Stimulated activated naive CD8-positive, alpha-beta T cell treated with anti-CD3 and anti-CD28 coated beads, Interleukin-15, amount 100 ng/mL, for 72 hours (primary cell): ENCODE measurements around the gene SPACA4.

Experiments
- ATAC-seq: fragments of 150-1000 bp; cut with Tn5 transposase; 2 replicates; pipeline ENCODE4 v1.10.0; 2021; ENCODE audit warnings: mild to moderate bottlenecking, moderate library complexity
- DNase-seq, 2 donors: peaks; one replicate each; pipeline ENCODE4 v3.0.0; 2021 to 2022
- H3K27ac Mint-ChIP-seq, 2 donors: one replicate each; pipeline ENCODE4 v1.8.0; 2022; ENCODE audit warnings: mild to moderate bottlenecking in 2 of 2, mixed read lengths in 2 of 2, moderate library complexity in 2 of 2
- H3K27me3 Mint-ChIP-seq: one replicate; pipeline ENCODE4 v1.8.0; 2022; ENCODE audit warnings: mixed read lengths
- H3K4me1 Mint-ChIP-seq: one replicate; pipeline ENCODE4 v1.8.0; 2022; ENCODE audit warnings: mild to moderate bottlenecking, mixed read lengths
- H3K4me3 Mint-ChIP-seq, 2 donors: one replicate each; pipeline ENCODE4 v1.8.0; 2022; ENCODE audit warnings: mild to moderate bottlenecking in 2 of 2, mixed read lengths in 2 of 2, moderate library complexity in 1 of 2
- H3K9me3 Mint-ChIP-seq, 2 donors: one replicate each; pipeline ENCODE4 v1.8.0; 2022; ENCODE audit warnings: mixed read lengths in 2 of 2

SPACA4 gene

GRCh38 chr19:48613024-48613851 lies 6.7 kb downstream of the SPACA4 start:
- Mint-ChIP-seq H3K27me3 (no peaks in the 10 kb centered on the region), H3K4me3 (no peak overlapping the region), H3K9me3 (no peaks in the 10 kb centered on the region), H3K27ac (peak overlapping the region; percentile 25 to 95), H3K4me1 (peaks cover 47% of the 10 kb centered on the region)
- ATAC-seq (peak; percentile 3), DNase-seq (no peak)

GRCh38 chr19:48613852-48614435 lies 7.4 kb downstream of the SPACA4 start:
- Mint-ChIP-seq H3K9me3 (no peaks in the 10 kb centered on the region), H3K27ac (peak overlapping the region; percentile 25 to 95), H3K4me1 (peaks cover 49% of the 10 kb centered on the region), H3K27me3 (no peaks in the 10 kb centered on the region), H3K4me3 (peak overlapping the region in 1 of 2 donors; percentile 6)
- DNase-seq (no peak), ATAC-seq (peak; percentile 0)

GRCh38 chr19:48614436-48615230 lies 8.1 kb downstream of the SPACA4 start, which contains the start of gene FAM83E:
Gene FAM83E, minus strand, starts transcription at chr19:48615076. Its CDS starts 1,704 bp downstream, at chr19:48613372.
- peak within 1 kb of the TSS in 1 of 2 donors; percentile 100 for H3K27ac Mint-ChIP-seq
- H3K27me3 Mint-ChIP-seq: no peaks in the 10 kb centered on the region
- H3K4me1 Mint-ChIP-seq: peaks cover 47% of the 10 kb centered on the region
- peak within 1 kb of the TSS in 1 of 2 donors; percentile 89 for H3K4me3 Mint-ChIP-seq
- no peak for DNase-seq
- no peaks in the 10 kb centered on the region for H3K9me3 Mint-ChIP-seq
- no peak for ATAC-seq

- ATAC-seq (no peak), DNase-seq (no peak)
- Mint-ChIP-seq H3K4me3 (peak overlapping the region in 1 of 2 donors; percentile 89), H3K27ac (peak overlapping the region in 1 of 2 donors; percentile 100), H3K9me3 (no peaks in the 10 kb centered on the region), H3K27me3 (no peaks in the 10 kb centered on the region), H3K4me1 (peaks cover 54% of the 10 kb centered on the region)
These were observed 8.9 kb downstream of the SPACA4 start for GRCh38 chr19:48615231-48616040.

GRCh38 chr19:48616041-48616436 lies 9.5 kb downstream of the SPACA4 start:
- H3K4me1 Mint-ChIP-seq: peaks cover 55% of the 10 kb centered on the region
- H3K4me3 Mint-ChIP-seq: peak overlapping the region; percentile 89 to 94
- H3K27ac Mint-ChIP-seq: peak overlapping the region; percentile 69 to 100
- H3K27me3 Mint-ChIP-seq: no peaks in the 10 kb centered on the region
- no peaks in the 10 kb centered on the region for H3K9me3 Mint-ChIP-seq
- ATAC-seq: no peak
- no peak for DNase-seq

- peaks cover 60% of the 10 kb centered on the region for H3K4me1 Mint-ChIP-seq
- H3K27ac Mint-ChIP-seq: peak overlapping the region; percentile 69 to 100
- no peaks in the 10 kb centered on the region for H3K27me3 Mint-ChIP-seq
- no peaks in the 10 kb centered on the region for H3K9me3 Mint-ChIP-seq
- H3K4me3 Mint-ChIP-seq: peak overlapping the region; percentile 89 to 94
- ATAC-seq (no peak), DNase-seq (no peak)
These were observed 10.0 kb downstream of the SPACA4 start for GRCh38 chr19:48616491-48617056.

- no peaks in the 10 kb centered on the region for H3K27me3 Mint-ChIP-seq
- no peaks in the 10 kb centered on the region for H3K9me3 Mint-ChIP-seq
- ATAC-seq (no peak), DNase-seq (no peak)
- H3K4me3 Mint-ChIP-seq: peak overlapping the region; percentile 89 to 94
- peaks cover 66% of the 10 kb centered on the region for H3K4me1 Mint-ChIP-seq
- peak overlapping the region; percentile 98 to 100 for H3K27ac Mint-ChIP-seq
These were observed 10.8 kb downstream of the SPACA4 start for GRCh38 chr19:48617146-48617937.

- ATAC-seq: no peak
- Mint-ChIP-seq H3K9me3 (no peaks in the 10 kb centered on the region), H3K27ac (peak overlapping the region; percentile 98 to 100), H3K4me3 (peak overlapping the region; percentile 89 to 94), H3K27me3 (no peaks in the 10 kb centered on the region), H3K4me1 (peaks cover 75% of the 10 kb centered on the region)
- no peak for DNase-seq
These were observed 11.9 kb downstream of the SPACA4 start for GRCh38 chr19:48618278-48618915.

GRCh38 chr19:48618916-48619691 lies 12.6 kb downstream of the SPACA4 start, which contains the start of the genes RPL18 and SPHK2:
Gene RPL18, minus strand, starts transcription at chr19:48619178. Its CDS starts 35 bp downstream, at chr19:48619143.
Gene SPHK2, plus strand, starts transcription at chr19:48619506. Its CDS starts 1,009 bp downstream, at chr19:48620515.
- DNase-seq (peak; percentile 96 to 99), ATAC-seq (peak; percentile 91)
- Mint-ChIP-seq H3K4me3 (peak within 1 kb of the TSS; percentile 89 to 94), H3K27me3 (no peaks in the 10 kb centered on the region), H3K4me1 (peaks cover 81% of the 10 kb centered on the region), H3K27ac (peak within 1 kb of the TSS; percentile 98 to 100), H3K9me3 (no peaks in the 10 kb centered on the region)

- Mint-ChIP-seq H3K9me3 (no peaks in the 10 kb centered on the region), H3K4me1 (peaks cover 83% of the 10 kb centered on the region), H3K4me3 (peak overlapping the region; percentile 89 to 94), H3K27ac (peak overlapping the region; percentile 98 to 100), H3K27me3 (no peaks in the 10 kb centered on the region)
- DNase-seq (no peak), ATAC-seq (no peak)
These were observed 13.4 kb downstream of the SPACA4 start for GRCh38 chr19:48619692-48620585.

GRCh38 chr19:48623556-48624066 lies 17.1 kb downstream of the SPACA4 start:
- Mint-ChIP-seq H3K4me1 (peaks cover 83% of the 10 kb centered on the region), H3K27me3 (no peaks in the 10 kb centered on the region)

More at GRCh38 chr19:48623556-48624066, 17.1 kb downstream of the SPACA4 start:
- Mint-ChIP-seq H3K4me3 (peak overlapping the region; percentile 92 to 94), H3K9me3 (no peaks in the 10 kb centered on the region), H3K27ac (peak overlapping the region; percentile 95 to 96)
- ATAC-seq (no peak), DNase-seq (no peak)
